HTR-8/SVneo (cell line): ENCODE measurements around the gene STYX.
A peak's percentile ranks its signal among the peaks of the same experiment; 100 is the strongest.

Experiments
- DNase-seq: peaks from one replicate; pipeline ENCODE4 v3.0.0; 2011; ENCODE audit warnings: low spot score, mixed read lengths; ENCODE audit not compliant: insufficient read length
- FAIRE-seq: peaks from 2 replicates; lab custom pipeline; 2011; peaks lifted over from hg19 to GRCh38; lab: Jason Lieb, UNC

The STYX gene

GRCh38 chr14:52729925-52730708 lies at the start of gene STYX:
STYX (plus strand) TSS chr14:52730166; CDS start chr14:52730475, 309 bp downstream.
- DNase-seq (peak; percentile 97), FAIRE-seq (peak; percentile 100)

GRCh38 chr14:52683985-52684520 lies 45.9 kb upstream of the STYX start:
- DNase-seq (no peak), FAIRE-seq (peak; percentile 72)

GRCh38 chr14:52686176-52686575 lies 43.8 kb upstream of the STYX start:
- DNase-seq (no peak), FAIRE-seq (peak; percentile 72)

GRCh38 chr14:52690983-52691760 lies 38.8 kb upstream of the STYX start:
- no peak for DNase-seq
- FAIRE-seq: peak; percentile 26

- FAIRE-seq (peak; percentile 52), DNase-seq (no peak)
Observed at GRCh38 chr14:52692248-52692962, 37.6 kb upstream of the STYX start.

GRCh38 chr14:52693036-52693435 lies 36.9 kb upstream of the STYX start:
- FAIRE-seq (no peak), DNase-seq (no peak)

- FAIRE-seq (no peak), DNase-seq (no peak)
Observed at GRCh38 chr14:52693532-52693931, 36.4 kb upstream of the STYX start.

- FAIRE-seq (no peak), DNase-seq (peak; percentile 53)
Observed at GRCh38 chr14:52694761-52695480, 35.0 kb upstream of the STYX start.

- FAIRE-seq: peak; percentile 97
- peak; percentile 83 for DNase-seq
Observed at GRCh38 chr14:52695481-52696091, 34.4 kb upstream of the STYX start, which contains the start of gene ERO1A. ERO1A (minus strand) TSS chr14:52695558; CDS start chr14:52695481, 77 bp downstream.

- DNase-seq: no peak
Observed at GRCh38 chr14:52700701-52701172, 29.2 kb upstream of the STYX start.

GRCh38 chr14:52701223-52701622 lies 28.7 kb upstream of the STYX start:
- DNase-seq (no peak), FAIRE-seq (peak; percentile 64)

More at GRCh38 chr14:52700701-52701172, 29.2 kb upstream of the STYX start:
- FAIRE-seq: no peak

- peak; percentile 54 for DNase-seq
- FAIRE-seq: no peak
Observed at GRCh38 chr14:52703225-52703624, 26.7 kb upstream of the STYX start.

GRCh38 chr14:52703664-52704063 lies 26.3 kb upstream of the STYX start:
- FAIRE-seq (no peak), DNase-seq (no peak)

GRCh38 chr14:52706286-52706685 lies 23.7 kb upstream of the STYX start:
- no peak for FAIRE-seq
- peak; percentile 50 for DNase-seq

GRCh38 chr14:52706724-52707706 lies 23.0 kb upstream of the STYX start, which contains the start of gene PSMC6:
PSMC6 (plus strand) TSS chr14:52707200; CDS start chr14:52707220, 20 bp downstream.
- DNase-seq: peak; percentile 97
- FAIRE-seq: peak; percentile 99

- no peak for DNase-seq
Observed at GRCh38 chr14:52711666-52712065, 18.3 kb upstream of the STYX start.

GRCh38 chr14:52716155-52716554 lies 13.8 kb upstream of the STYX start:
- no peak for FAIRE-seq

More at GRCh38 chr14:52711666-52712065, 18.3 kb upstream of the STYX start:
- FAIRE-seq: no peak

More at GRCh38 chr14:52716155-52716554, 13.8 kb upstream of the STYX start:
- DNase-seq: no peak
